GM19193 (cell line): ENCODE data around the gene FBN2.

Source experiments
- POLR2A ChIP-seq: IDR thresholded peaks from 4 replicates; pipeline ENCODE4 v1.6.1; 2011; ENCODE audit not compliant: insufficient read depth, insufficient read length; ENCODE audit errors: extremely low read depth

Gene FBN2

DNA sequence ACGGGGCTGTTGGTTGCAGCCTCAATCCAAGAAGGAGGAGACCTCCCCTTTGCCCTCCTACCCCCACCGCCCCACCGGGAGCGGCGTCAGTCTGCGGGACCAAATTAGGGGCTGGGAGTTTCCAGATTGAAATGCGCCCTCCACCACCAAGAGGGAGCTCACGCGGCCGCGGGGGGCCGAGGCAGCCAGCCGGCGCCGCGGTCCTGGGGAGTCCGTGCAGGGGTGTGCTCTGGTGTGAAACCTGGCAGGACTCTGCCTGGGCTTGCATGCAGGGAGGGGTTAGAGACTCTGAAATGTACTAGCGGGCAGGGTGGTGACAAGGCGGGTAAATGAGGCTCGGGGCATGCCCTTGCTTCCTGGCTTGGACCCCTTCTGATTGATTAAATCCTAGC is 989 bp upstream of the FBN2 start:
- no peak for TF ChIP-seq POLR2A

DNA sequence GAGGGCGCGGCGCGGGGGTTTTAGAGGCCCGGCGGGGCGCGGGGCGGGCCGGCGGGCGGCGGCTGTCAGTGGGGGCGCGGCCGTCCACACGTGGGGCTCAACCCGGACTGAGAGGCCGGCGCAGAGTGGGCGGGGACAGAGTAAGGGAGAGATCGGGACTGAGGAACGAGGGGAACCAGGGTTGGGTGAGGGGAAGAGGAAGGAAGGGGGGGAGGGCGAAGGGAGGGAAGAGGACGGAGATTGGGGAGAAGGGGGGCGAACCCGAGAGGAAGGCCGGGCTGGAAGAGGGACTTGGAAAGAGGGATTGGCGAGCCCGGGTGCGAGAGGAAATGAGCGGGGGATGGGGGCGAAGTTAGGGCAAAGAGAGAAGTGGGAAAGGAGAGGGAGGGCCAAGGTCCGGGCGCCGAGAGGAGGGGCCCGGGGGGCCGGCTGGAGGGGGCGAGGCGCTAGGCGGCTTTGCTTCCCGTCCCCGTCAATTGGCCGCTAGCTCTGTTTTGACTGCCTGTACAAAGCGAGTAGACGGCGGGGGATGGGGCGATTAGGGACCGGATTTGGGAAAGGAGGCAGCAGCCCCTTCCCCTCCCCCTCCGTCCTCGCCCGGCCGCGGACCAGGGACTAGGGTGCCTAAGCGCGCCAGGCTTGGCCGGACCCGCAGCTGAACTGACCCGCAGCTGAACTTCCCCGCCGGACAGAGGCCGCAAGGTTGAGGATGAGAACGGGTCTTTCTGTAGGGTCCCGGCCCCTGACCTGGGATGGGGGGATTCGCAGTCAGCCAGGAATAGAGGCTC is 399 bp upstream of the FBN2 start:
- TF ChIP-seq POLR2A: no peak

DNA sequence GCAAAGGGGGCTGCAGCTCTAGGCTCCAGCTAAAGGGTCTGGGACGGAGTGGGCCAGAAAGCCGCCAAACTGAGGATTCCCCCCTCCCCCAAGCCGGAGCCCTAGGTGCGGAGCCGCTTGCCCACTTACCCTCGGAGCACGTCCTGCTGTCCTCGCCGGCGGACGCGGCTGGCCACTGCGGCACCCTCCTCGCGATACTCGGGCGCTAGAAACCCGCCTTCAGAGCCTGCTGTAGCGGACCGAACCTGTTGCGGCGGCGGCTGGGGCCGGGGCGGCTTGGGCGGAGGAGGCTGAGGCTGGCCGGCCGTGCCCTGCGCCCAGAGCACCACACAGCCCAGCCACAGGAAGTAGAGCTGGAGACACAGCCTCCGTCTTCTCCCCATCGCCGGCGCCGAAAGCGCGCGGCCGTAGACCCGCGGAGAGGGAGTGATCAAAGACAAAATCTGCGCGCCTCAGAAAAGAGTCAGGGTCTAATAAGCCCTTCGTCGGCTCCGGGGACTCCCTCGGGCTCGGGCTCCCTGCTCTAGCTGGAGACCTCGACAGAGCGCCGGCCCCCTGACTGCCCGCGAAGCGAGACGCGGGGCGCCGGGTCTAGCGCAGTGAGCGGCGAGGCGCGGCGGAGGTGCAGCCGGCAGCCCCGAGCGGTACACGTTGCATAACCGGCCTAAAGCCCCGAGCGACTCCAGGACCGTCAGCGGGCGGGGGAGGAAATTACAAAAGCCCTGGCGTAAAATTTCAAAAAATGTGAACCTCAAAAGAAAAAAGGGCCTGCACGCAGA is 635 bp downstream of the FBN2 start:
- no peak for TF ChIP-seq POLR2A

DNA sequence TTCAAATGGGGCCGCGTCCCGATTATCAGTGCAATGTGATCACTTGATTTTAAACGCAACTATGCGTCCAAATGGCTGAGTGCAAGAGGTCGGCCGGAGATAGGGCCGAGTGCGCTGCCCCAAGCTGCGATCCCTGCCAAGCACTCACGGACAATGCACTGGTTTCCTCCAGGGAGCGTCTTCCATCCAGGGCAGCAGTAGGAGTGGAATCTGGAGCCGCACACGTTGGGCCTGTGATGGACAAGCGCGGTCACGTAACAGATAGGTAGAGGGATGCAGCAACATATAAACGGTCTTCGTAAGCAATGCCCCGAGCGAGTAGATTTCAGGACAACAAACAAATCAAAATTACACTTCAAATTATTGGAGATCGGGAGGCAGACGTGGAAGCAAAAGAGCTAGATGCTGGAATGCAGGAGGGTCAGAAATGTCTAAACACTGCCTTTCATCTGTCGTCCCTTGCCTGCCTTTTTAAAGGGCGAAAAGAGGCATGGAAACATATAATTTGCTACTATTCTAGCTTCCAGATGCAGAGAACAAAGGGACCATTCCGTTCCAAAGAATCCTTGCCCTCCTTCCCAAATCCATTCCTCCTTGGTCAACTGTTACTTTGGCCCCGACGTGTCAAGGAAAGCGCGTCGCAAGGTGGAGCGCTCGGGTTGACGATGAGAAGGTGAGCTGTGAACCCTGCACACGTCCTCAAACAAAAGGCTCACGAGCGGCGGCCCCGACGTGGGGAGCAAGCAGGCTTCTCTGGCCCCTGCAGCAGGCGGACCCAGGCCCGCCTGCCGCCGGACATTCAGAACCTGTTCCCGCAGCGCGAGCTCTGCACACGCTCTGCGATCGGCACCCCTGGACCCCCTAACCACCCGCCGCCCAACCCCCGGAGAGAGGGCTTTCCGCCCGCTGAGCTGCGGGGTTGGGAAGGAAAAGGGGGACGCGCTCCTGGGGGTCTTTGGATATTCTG is 1.5 kb downstream of the FBN2 start:
- no peak for TF ChIP-seq POLR2A

DNA sequence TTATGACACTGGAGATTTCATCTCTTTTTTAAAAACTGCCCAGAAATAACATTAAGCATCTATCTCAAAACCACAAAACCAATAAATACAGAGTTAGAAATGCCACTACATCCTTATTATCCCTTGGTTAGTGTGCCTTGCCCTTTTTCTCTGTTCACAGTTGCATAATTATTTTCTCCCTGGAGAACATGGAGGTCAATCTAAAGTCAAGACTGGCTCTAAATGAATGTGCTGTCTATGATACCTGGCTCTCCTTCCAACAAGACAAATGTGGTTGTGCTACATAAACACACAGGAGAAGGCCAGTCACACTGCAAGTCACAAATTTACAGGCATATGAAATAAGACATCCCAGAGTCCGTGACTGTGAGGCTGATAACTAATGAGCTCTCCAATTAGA is 2.8 kb downstream of the FBN2 start:
- no peak for TF ChIP-seq POLR2A

DNA sequence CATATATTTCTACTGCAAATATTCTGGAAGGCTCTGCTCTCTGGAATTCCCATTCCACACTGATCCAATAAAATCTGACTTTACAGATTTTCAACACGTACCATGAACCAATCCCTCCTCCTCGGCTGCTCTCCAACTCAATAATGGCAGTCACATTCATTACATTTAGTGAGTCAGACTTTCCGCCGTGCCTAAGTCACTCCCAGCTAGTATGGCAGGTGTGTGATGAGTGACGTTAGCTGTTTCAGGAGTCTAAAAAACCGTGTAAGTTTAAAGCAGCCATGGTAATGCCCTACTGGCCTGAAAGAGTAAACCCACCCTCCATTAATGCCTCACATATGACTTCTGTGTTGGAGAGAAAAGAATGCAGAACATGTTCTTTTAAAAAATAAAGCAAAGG is 3.3 kb downstream of the FBN2 start:
- no peak for TF ChIP-seq POLR2A

DNA sequence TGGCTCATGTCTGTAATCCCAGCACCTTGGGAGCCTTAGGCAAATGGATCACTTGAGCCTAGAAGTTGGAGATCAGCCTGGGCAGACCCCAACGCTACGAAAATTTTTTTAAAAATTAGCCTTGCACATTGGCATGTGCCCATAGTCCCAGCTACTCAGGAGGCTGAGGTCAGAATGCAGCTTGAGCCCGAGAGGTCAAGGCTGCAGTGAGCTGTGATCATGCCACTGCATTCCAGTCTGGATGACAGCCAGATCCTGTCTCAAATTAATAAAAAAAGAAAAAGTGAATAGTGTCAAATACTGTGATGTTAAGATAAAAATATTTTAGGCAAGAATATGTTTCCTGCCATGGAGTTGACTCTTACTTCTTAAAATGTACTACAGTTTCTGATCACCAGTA is 5.3 kb downstream of the FBN2 start:
- no peak for TF ChIP-seq POLR2A

DNA sequence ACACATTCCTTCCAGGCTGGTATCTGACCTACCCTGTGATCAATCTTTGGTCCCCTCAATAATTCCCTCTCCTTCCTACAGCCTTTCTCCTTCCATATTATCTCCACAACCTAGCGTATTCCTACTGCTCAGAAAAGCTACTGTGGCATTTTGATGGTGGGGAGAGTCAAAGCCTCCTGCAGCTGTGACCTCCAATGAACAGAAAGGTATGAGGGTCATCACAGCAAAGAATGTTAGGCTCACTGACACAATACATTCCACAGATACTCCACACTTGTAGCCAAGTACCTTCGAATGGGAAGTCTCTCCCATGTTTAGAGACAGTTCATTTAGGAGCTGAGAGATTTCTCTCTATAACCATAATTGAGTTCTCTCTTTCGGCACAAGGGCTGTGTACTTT is 5.9 kb downstream of the FBN2 start:
- TF ChIP-seq POLR2A: no peak

DNA sequence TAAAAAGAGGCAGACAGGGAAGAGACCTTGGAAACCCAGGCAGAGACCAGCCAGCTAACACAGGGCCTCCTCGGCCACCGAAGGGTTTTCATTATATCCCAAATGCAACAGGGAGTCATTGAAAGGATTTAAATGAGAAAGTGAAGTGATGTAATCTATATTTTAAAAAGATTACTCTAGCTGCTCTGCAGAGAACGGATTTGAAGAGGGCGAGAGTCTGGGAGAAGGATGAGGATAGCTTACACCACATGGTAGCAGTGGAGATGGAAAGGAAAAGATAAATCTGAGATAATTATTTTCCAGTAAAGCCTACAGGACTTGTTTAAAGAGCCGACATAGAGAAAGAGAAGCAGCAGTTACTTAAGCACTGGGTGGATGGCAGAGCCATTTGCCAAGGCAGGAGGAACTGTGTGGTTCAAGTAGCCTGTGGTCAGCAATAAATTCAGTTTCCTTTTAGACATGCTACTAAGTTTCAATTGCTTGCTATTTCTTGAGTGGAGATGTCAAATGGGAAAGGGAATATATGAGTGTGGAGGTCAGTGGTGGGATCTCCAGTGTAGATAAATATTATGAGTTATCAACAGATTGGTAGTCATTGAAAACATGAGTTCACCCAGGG is 9.3 kb downstream of the FBN2 start:
- no peak for TF ChIP-seq POLR2A

DNA sequence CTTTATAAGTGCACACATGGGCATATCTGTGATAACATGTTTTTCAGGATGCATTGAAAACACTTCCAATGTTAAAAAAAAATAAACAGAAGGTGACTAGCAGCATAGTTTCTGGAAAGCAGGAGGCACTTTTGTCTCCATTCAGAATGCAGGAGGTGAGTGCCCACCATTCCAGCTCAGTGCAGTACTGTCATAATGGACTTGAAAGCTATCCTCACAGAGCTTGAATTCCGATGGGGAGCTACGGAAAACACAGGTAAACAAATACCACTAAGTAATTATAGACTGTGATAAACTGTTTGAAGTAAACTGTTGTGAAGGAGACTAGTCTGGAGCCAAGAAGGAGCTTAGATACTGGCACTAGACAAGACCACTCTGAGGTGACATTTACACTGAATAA is 9.9 kb downstream of the FBN2 start:
- no peak for TF ChIP-seq POLR2A

DNA sequence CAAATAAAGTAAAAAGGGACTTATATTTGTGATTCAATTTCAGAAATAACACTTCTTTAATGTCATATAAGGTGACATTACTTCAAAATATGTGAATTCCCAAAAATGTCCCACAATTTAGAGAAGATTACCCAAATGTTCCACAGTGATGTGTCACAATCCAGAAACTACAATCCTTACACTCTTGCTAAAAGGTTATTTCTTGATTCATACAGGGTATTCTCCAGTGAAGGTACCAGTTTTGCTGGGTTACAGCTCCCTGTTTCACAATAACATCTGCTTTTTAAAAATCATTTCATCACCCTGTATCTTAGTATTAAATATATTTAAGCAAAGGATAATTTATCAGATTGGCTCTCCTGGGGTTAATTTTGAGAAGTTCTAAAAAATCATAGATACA is 11.0 kb downstream of the FBN2 start:
- TF ChIP-seq POLR2A: no peak

DNA sequence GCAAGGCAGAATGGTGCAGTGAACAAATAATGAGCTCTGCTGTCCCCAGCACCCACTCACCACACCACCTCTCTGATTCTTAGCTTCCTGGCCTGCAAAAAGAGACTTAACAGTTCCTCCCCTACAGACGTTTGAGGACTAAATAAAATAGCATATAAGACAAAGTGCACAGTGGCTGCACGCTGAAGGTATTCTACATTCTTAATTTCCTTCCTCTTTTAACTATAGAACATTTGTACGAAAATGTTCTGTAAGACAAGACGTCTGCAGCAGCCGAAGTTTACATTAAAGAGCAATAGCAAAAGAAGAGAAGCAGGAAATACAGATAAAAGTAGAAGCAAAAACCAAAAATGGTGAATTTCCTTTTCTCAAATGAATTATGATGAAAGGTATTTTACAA is 15.7 kb downstream of the FBN2 start:
- no peak for TF ChIP-seq POLR2A

DNA sequence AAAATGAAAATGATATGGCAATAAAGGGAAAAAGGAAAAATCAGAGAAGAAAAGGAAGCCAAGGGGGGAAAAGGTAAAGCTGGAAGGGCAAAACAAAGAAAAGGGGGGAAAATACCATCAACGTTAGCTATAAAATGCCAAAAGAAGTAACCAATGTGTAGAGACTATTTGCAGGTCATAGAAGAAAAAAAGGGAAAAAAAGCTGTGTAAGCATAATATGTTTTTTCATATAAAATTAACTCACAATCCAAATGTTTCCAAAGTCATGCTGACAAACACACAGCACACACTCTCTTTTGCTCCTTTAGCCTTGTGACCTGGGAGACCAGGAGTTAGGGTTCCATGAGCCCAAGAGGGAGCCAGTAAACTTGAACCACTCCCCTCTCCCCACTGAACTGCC is 18.2 kb downstream of the FBN2 start:
- no peak for TF ChIP-seq POLR2A

DNA sequence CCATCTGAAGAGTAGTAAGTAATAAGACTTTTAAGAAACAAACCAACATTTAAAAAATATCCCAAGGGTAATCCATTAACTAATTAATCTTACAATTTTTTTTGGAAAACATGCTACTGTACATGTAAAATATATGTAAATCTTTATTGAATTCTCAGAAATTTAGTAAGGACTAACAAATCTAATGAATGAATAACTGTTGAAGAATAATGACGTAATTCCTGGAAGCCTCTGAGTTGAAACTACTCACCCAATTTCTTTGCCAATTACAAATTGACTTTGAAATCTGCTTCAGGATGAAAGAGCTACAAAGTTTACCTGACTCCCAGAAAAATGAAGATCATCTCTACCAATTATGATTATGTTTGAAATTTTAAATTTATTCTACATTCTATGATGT is 21.1 kb downstream of the FBN2 start:
- TF ChIP-seq POLR2A: no peak

DNA sequence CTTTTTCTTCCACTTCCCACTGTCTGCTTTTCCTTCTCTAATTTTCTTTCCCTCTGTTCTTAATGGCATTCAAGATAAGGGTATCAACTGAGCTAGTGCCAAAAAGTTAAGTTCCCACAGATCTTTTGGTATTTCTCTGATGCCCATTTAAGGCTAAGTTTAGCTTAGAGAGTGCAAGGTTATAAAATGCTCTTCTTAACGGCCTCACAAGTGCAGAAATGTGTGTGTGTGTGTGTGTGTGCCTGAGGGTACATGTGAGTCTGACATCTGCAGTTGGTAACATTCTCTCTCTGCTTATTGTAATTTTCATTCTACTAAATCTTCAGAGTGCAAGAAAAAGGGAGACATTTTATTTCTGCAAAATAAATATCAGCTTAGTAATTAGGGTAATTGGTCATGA is 24.2 kb downstream of the FBN2 start:
- no peak for TF ChIP-seq POLR2A
